IMR-90 (cell line): ENCODE measurements around the gene HHIPL1. TPM values are rescaled to one million over a fixed set of nuclear protein-coding genes. Genes with fewer than 3 reads are reported as not detected.

ENCODE experiments used
- ATAC-seq: fragments of 200-7000 bp; cut with Tn5 transposase; 2 replicates; pipeline ENCODE4 v1.9.1; 2020; ENCODE audit warnings: low read depth, mild to moderate bottlenecking, moderate library complexity
- BruUV-seq: library from RNA; stranded (reverse); fragments of 400-500 nt; replicated peaks from 2 replicates; lab custom pipeline; 2021; lab: Mats Ljungman, UMichigan
- CTCF ChIA-PET: fragments of 300-600 bp; formaldehyde crosslinking; extraction: SDS; loops from one replicate; lab custom pipeline; 2021; ENCODE audit warnings: antibody characterized with exemption; lab: Yijun Ruan, JAX
- POLR2A ChIA-PET: fragments of 300-600 bp; sonication (Branson Sonifier 250); formaldehyde crosslinking; loops from one replicate; lab custom pipeline; 2022; ENCODE audit warnings: antibody characterized with exemption; ENCODE audit not compliant: unreplicated experiment; lab: Charles Lee
- DNase-seq: peaks from one replicate; pipeline ENCODE4 v3.0.0; 2013
- H2AFZ ChIP-seq: replicated peaks from 2 replicates; pipeline ENCODE3; 2013; ENCODE audit warnings: low read length, mild to moderate bottlenecking; ENCODE audit not compliant: poor library complexity
- H2AK5ac ChIP-seq: 2 replicates; pipeline ENCODE4 v1.6.1; 2013; ENCODE audit warnings: low read depth, low read length, inconsistent platforms
- H2AK9ac ChIP-seq: replicated peaks from 2 replicates; pipeline ENCODE3; 2013; ENCODE audit warnings: mild to moderate bottlenecking, low read depth, low read length, moderate library complexity; ENCODE audit not compliant: poor library complexity
- H2BK120ac ChIP-seq: 2 replicates; pipeline ENCODE4 v1.6.1; 2013; ENCODE audit warnings: low read depth, low read length, inconsistent platforms
- H2BK15ac ChIP-seq: 3 replicates; pipeline ENCODE4 v1.6.1; 2013; ENCODE audit warnings: low read depth, low read length, inconsistent platforms
- H2BK20ac ChIP-seq: 2 replicates; pipeline ENCODE4 v1.6.1; 2013; ENCODE audit warnings: low read depth, mild to moderate bottlenecking, inconsistent platforms, low read length, moderate library complexity
- H2BK5ac ChIP-seq: 2 replicates; pipeline ENCODE4 v1.6.1; 2013; ENCODE audit warnings: mild to moderate bottlenecking, low read depth, low read length, inconsistent platforms; ENCODE audit not compliant: poor library complexity, severe bottlenecking
- H3K14ac ChIP-seq: replicated peaks from 2 replicates; pipeline ENCODE4 v1.6.1; 2013; ENCODE audit warnings: low read depth, low read length, inconsistent platforms
- H3K18ac ChIP-seq: 2 replicates; pipeline ENCODE4 v1.6.1; 2013; ENCODE audit warnings: low read depth, low read length, control low read depth
- H3K23ac ChIP-seq: 2 replicates; pipeline ENCODE4 v1.6.1; 2013; ENCODE audit warnings: low read depth, low read length, inconsistent platforms
- H3K27ac ChIP-seq: 2 replicates; pipeline ENCODE4 v1.5.1; 2013; ENCODE audit warnings: mild to moderate bottlenecking, control low read depth, low read length; ENCODE audit not compliant: insufficient read depth
- H3K27me3 ChIP-seq: 2 replicates; pipeline ENCODE4 v1.6.1; 2013; ENCODE audit warnings: low read length; ENCODE audit not compliant: control insufficient read depth, insufficient read depth
- H3K36me3 ChIP-seq: 2 replicates; pipeline ENCODE4 v1.6.1; 2013; ENCODE audit warnings: low read length, mixed read lengths; ENCODE audit not compliant: control insufficient read depth, insufficient read depth
- H3K4ac ChIP-seq: 2 replicates; pipeline ENCODE4 v1.6.1; 2013; ENCODE audit warnings: low read depth, low read length, inconsistent platforms
- H3K4me1 ChIP-seq: 2 replicates; pipeline ENCODE4 v1.6.1; 2013; ENCODE audit warnings: low read length, mixed read lengths; ENCODE audit not compliant: control insufficient read depth, insufficient read depth
- H3K4me2 ChIP-seq: 2 replicates; pipeline ENCODE4 v1.6.1; 2013; ENCODE audit warnings: low read depth, mild to moderate bottlenecking, control low read depth, low read length, moderate library complexity
- H3K4me3 ChIP-seq: 2 replicates; pipeline ENCODE4 v1.5.1; 2013; ENCODE audit warnings: low read depth, mild to moderate bottlenecking, control low read depth, low read length, moderate library complexity; ENCODE audit not compliant: insufficient read depth
- H3K56ac ChIP-seq: 2 replicates; pipeline ENCODE4 v1.6.1; 2013; ENCODE audit warnings: low read length, inconsistent platforms; ENCODE audit not compliant: insufficient read depth; ENCODE audit errors: extremely low read depth
- H3K79me1 ChIP-seq, 2 experiments: 2 replicates each; pipeline ENCODE4 v1.6.1; 2013; ENCODE audit warnings: low read length in 2 of 2, inconsistent platforms in 1 of 2, low read depth in 1 of 2
- H3K9ac ChIP-seq: 2 replicates; pipeline ENCODE4 v1.6.1; 2013; ENCODE audit warnings: low read depth, low read length, control low read depth
- H3K9me1 ChIP-seq: 2 replicates; pipeline ENCODE4 v1.6.1; 2013; ENCODE audit warnings: low read length, inconsistent platforms; ENCODE audit not compliant: insufficient read depth
- H3K9me3 ChIP-seq: 2 replicates; pipeline ENCODE4 v1.6.1; 2013; ENCODE audit warnings: low read length; ENCODE audit not compliant: control insufficient read depth, insufficient read depth
- H4K20me1 ChIP-seq: 2 replicates; pipeline ENCODE4 v1.6.1; 2013; ENCODE audit warnings: low read length, inconsistent platforms; ENCODE audit not compliant: insufficient read depth
- H4K5ac ChIP-seq: 2 replicates; pipeline ENCODE4 v1.6.1; 2013; ENCODE audit warnings: mild to moderate bottlenecking, low read depth, low read length, control low read depth
- H4K8ac ChIP-seq, 2 experiments: 2 replicates each; pipeline ENCODE4 v1.6.1; 2013; ENCODE audit warnings: low read depth in 2 of 2, low read length in 2 of 2, control low read depth in 1 of 2, inconsistent platforms in 1 of 2
- H4K91ac ChIP-seq: 2 replicates; pipeline ENCODE4 v1.6.1; 2013; ENCODE audit warnings: low read depth, low read length, inconsistent platforms; ENCODE audit not compliant: insufficient read depth
- CEBPB ChIP-seq: IDR thresholded peaks from 2 replicates; pipeline ENCODE4 v1.6.1; 2012; ENCODE audit warnings: low read depth, low read length, improper control_type of control experiment
- CHD1 ChIP-seq: IDR thresholded peaks from 2 replicates; pipeline ENCODE4 v1.6.1; 2012; ENCODE audit warnings: low read depth, low read length, improper control_type of control experiment
- CTCF ChIP-seq: conservative IDR thresholded peaks from 2 replicates; pipeline ENCODE4 v1.5.1; 2012; ENCODE audit warnings: mild to moderate bottlenecking, low read depth, low read length, improper control_type of control experiment
- FOS ChIP-seq: fragments of 150-350 bp; IDR thresholded peaks from 2 replicates; pipeline ENCODE4 v1.6.1; 2016; ENCODE audit warnings: low read depth, low read length
- MAFK ChIP-seq: IDR thresholded peaks from 2 replicates; pipeline ENCODE4 v1.6.1; 2012; ENCODE audit warnings: low read depth, low read length, improper control_type of control experiment
- MAZ ChIP-seq: IDR thresholded peaks from 2 replicates; pipeline ENCODE4 v1.6.1; 2012; ENCODE audit warnings: low read depth, mild to moderate bottlenecking, low read length, improper control_type of control experiment, moderate library complexity, borderline replicate concordance
- MXI1 ChIP-seq: IDR thresholded peaks from 2 replicates; pipeline ENCODE4 v1.6.1; 2012; ENCODE audit warnings: low read depth, mild to moderate bottlenecking, low read length, moderate library complexity, borderline replicate concordance
- NFE2L2 ChIP-seq: fragments of 150-350 bp; IDR thresholded peaks from 2 replicates; pipeline ENCODE4 v1.6.1; 2016; ENCODE audit warnings: low read depth, mild to moderate bottlenecking, low read length
- POLR2A ChIP-seq: IDR thresholded peaks from 2 replicates; pipeline ENCODE4 v1.6.1; 2012; ENCODE audit warnings: mild to moderate bottlenecking, low read depth, low read length
- RAD21 ChIP-seq: IDR thresholded peaks from 2 replicates; pipeline ENCODE4 v1.6.1; 2012; ENCODE audit warnings: low read length, improper control_type of control experiment
- RCOR1 ChIP-seq: IDR thresholded peaks from 2 replicates; pipeline ENCODE4 v1.6.1; 2012; ENCODE audit warnings: mild to moderate bottlenecking, low read length, improper control_type of control experiment; ENCODE audit not compliant: insufficient replicate concordance
- SMC3 ChIP-seq: fragments of 150-350 bp; IDR thresholded peaks from 2 replicates; pipeline ENCODE4 v1.6.1; 2016; ENCODE audit warnings: low read depth, mild to moderate bottlenecking, antibody characterized with exemption, low read length, moderate library complexity
- USF2 ChIP-seq: fragments of 150-350 bp; IDR thresholded peaks from 2 replicates; pipeline ENCODE4 v1.6.1; 2017; ENCODE audit warnings: mild to moderate bottlenecking, antibody characterized with exemption, low read length, low read depth
- WGBS, 2 experiments: methylation state at CpG; one replicate each; pipeline versions ENCODE4 v1.1.5 to v1.1.7; 2013; ENCODE audit warnings: missing lambda C conversion rate in 2 of 2; ENCODE audit not compliant: insufficient read length in 1 of 2; ENCODE audit errors: extremely low coverage in 2 of 2; 5-methylcytosine and 5-hydroxymethylcytosine counted together
- dilution Hi-C: fragments of 300-500 bp; cut with HindIII; formaldehyde crosslinking; loops from one replicate; pipeline ENCODE4 v1.14.3; 2018; ENCODE audit warnings: low sequenced_read_pairs; ENCODE audit not compliant: unreplicated experiment
- in situ Hi-C: fragments of 300-500 bp; cut with MboI; formaldehyde crosslinking; loops from 3 replicates; pipeline ENCODE4 v1.14.3; 2019; ENCODE audit warnings: low sequenced_read_pairs, inconsistent platforms, mixed read lengths
- intact Hi-C: fragments of 100-400 bp; cut with micrococcal nuclease; formaldehyde crosslinking; loops from 2 replicates; pipeline ENCODE4 v1.10.0; 2022
- polyA plus RNA-seq, 3 experiments: library from polyadenylated mRNA; depleted of rRNA; stranded (reverse); fragments of >200 nt; gene quantifications; 2 replicates each; pipeline ENCODE4 v1.2.3, GENCODE V29; 2012; ENCODE audit warnings: low replicate concordance in 1 of 3
- total RNA-seq: library from RNA; depleted of rRNA; stranded (reverse); fragments of >200 nt; gene quantifications from 2 replicates; pipeline ENCODE4 v1.2.3, GENCODE V29; 2012
- TF ChIP-seq, protein P1 (sequence below): fragments of 150-350 bp; IDR thresholded peaks from 2 replicates; pipeline ENCODE4 v1.6.1; 2016; ENCODE audit warnings: low read depth, mild to moderate bottlenecking, low read length, moderate library complexity, borderline replicate concordance

Gene HHIPL1
- total and polyA plus RNA-seq, 2 of the 4 experiments (the other 2 are of a cell fraction) = 0.65 to 0.72 TPM

DNA sequence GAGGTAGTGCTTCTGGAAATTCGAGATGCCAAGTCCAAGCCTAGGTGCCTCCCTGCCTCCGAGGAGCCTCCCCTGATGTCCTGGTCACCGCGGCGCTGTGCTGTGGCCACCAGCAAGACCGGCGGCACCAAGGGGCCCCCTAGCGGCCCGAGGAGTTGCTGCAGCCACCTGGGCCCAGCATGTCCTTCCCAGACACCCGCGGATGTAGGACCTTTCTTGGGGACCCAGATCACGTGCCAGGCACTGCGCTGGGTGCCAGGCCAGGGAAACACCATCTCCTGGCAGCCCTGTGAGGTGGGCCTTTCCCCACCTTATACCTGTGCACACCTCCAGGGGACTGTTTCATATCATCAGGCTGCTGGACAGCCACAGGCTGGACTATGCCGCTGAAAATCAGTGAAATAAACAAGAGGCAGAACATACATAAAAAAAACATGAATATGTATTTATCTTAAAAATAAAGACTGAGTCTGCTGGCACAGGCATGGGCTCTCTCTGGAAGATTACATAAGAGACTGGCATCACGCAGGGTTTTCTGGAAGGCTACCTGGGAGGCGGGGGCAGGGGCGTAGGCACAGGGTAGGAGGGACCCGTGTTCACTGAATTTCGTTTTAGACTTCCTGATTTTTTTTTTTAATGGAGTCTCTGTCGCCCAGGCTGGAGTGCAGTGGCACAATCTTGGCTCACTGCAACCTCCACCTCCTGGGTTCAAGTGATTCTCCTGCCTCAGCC lies 15.9 kb upstream of the HHIPL1 start:
- no TSS peak for BruUV-seq
- ChIA-PET CTCF (interaction anchor here (0.7 kb wide), 1 partner anchor 49 kb away, joined by 3 read pairs; no protein-coding TSS in a partner anchor), POLR2A (no interaction called here)
- intact Hi-C loops = loop anchor here (1.0 to 5.0 kb wide), 2 partner anchors 111 to 237 kb away; no protein-coding TSS in a partner anchor
- no peak overlapping the region for H2BK20ac ChIP-seq
- H2AK9ac ChIP-seq = peak overlapping the region; percentile 77
- no peaks in the 10 kb centered on the region for H3K9me3 ChIP-seq
- ATAC-seq = peak; percentile 99
- H2BK15ac ChIP-seq = peak overlapping the region; percentile 17; the same call in 1 of the 3 replicates
- H3K27ac ChIP-seq = no peak overlapping the region
- no peak overlapping the region for H3K4me3 ChIP-seq
- no peak overlapping the region for H3K9ac ChIP-seq
- H3K4me2 ChIP-seq = peak overlapping the region; percentile 65
- H2AFZ ChIP-seq = peak overlapping the region; percentile 54
- H3K9me1 ChIP-seq = peaks cover 5% of the 10 kb centered on the region
- H4K8ac ChIP-seq = peak overlapping the region in 1 of 2 experiments; percentile 74; a peak in 1 of 4 replicates
- H3K4me1 ChIP-seq = peaks cover 8% of the 10 kb centered on the region
- WGBS, 2 experiments = 0% methylated on average over 11 of the region's 20 CpGs; no CpG with 5 or more reads in 1 of the 2 experiments
- H2BK120ac ChIP-seq = no peak overlapping the region
- H3K56ac ChIP-seq = no peak overlapping the region
- no peaks in the 10 kb centered on the region for H3K36me3 ChIP-seq
- in situ Hi-C loops = no loop called here
- H4K91ac ChIP-seq = no peak overlapping the region
- no peaks in the 10 kb centered on the region for H4K20me1 ChIP-seq
- no peak overlapping the region for H2BK5ac ChIP-seq
- 0 out of 2 replicates have a peak overlapping the region, but pooled peaks have one; percentile 12 for H3K4ac ChIP-seq
- H4K5ac ChIP-seq = no peak overlapping the region
- no peak overlapping the region for H3K18ac ChIP-seq
- dilution Hi-C loops = no loop called here
- no peak overlapping the region for H3K14ac ChIP-seq
- H2AK5ac ChIP-seq = no peak overlapping the region
- H3K79me1 ChIP-seq = no peaks in the 10 kb centered on the region; a peak in 1 of 4 replicates
- H3K27me3 ChIP-seq = peaks cover 9% of the 10 kb centered on the region; the same call in 1 of the 2 replicates
- DNase-seq = peak; percentile 59
- H3K23ac ChIP-seq = no peak overlapping the region
- peak; percentile 97 for TF ChIP-seq RAD21
- TF ChIP-seq CHD1 = no peak
- TF ChIP-seq NFE2L2 = no peak
- peak; percentile 49; the same call in 1 of the 2 replicates for TF ChIP-seq POLR2A
- TF ChIP-seq SMC3 = peak; percentile 95
- peak; percentile 28; the same call in 1 of the 2 replicates for TF ChIP-seq USF2
- no peak for TF ChIP-seq MAFK
- TF ChIP-seq, protein P1, sequence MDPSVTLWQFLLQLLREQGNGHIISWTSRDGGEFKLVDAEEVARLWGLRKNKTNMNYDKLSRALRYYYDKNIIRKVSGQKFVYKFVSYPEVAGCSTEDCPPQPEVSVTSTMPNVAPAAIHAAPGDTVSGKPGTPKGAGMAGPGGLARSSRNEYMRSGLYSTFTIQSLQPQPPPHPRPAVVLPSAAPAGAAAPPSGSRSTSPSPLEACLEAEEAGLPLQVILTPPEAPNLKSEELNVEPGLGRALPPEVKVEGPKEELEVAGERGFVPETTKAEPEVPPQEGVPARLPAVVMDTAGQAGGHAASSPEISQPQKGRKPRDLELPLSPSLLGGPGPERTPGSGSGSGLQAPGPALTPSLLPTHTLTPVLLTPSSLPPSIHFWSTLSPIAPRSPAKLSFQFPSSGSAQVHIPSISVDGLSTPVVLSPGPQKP = no peak
- no peak for TF ChIP-seq MXI1
- peak; percentile 95 for TF ChIP-seq CTCF
- no peak for TF ChIP-seq RCOR1
- no peak for TF ChIP-seq FOS
- no peak for TF ChIP-seq MAZ
- no peak for TF ChIP-seq CEBPB
